GM18909 (cell line): Measurements from ENCODE around the gene CAMSAP2.

Experiments used
- ATAC-seq: cut with Tn5 transposase; IDR thresholded peaks from one replicate; pipeline ENCODE4 v1.9.1; 2021; ENCODE audit warnings: mild to moderate bottlenecking; ENCODE audit not compliant: unreplicated experiment, poor library complexity

The CAMSAP2 gene, protein sequence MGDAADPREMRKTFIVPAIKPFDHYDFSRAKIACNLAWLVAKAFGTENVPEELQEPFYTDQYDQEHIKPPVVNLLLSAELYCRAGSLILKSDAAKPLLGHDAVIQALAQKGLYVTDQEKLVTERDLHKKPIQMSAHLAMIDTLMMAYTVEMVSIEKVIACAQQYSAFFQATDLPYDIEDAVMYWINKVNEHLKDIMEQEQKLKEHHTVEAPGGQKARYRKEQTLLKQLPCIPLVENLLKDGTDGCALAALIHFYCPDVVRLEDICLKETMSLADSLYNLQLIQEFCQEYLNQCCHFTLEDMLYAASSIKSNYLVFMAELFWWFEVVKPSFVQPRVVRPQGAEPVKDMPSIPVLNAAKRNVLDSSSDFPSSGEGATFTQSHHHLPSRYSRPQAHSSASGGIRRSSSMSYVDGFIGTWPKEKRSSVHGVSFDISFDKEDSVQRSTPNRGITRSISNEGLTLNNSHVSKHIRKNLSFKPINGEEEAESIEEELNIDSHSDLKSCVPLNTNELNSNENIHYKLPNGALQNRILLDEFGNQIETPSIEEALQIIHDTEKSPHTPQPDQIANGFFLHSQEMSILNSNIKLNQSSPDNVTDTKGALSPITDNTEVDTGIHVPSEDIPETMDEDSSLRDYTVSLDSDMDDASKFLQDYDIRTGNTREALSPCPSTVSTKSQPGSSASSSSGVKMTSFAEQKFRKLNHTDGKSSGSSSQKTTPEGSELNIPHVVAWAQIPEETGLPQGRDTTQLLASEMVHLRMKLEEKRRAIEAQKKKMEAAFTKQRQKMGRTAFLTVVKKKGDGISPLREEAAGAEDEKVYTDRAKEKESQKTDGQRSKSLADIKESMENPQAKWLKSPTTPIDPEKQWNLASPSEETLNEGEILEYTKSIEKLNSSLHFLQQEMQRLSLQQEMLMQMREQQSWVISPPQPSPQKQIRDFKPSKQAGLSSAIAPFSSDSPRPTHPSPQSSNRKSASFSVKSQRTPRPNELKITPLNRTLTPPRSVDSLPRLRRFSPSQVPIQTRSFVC (N-terminal part only)

GRCh38 chr1:200738327-200738948 lies at the start of gene CAMSAP2:
Gene CAMSAP2 (plus strand): TSS chr1:200738893. CDS start chr1:200739828, 935 bp downstream.
- ATAC-seq = peak; percentile 44

- ATAC-seq = no peak
These were observed 46.4 kb upstream of the CAMSAP2 start for GRCh38 chr1:200692316-200692715.

- no peak for ATAC-seq
These were observed 45.4 kb upstream of the CAMSAP2 start for GRCh38 chr1:200693327-200693726.

GRCh38 chr1:200694738-200695137 lies 44.0 kb upstream of the CAMSAP2 start:
- no peak for ATAC-seq

- no peak for ATAC-seq
These were observed 38.8 kb upstream of the CAMSAP2 start for GRCh38 chr1:200699871-200700270.

GRCh38 chr1:200704986-200705500 lies 33.6 kb upstream of the CAMSAP2 start:
- no peak for ATAC-seq

- ATAC-seq = no peak
These were observed 32.4 kb upstream of the CAMSAP2 start for GRCh38 chr1:200706111-200706814.

GRCh38 chr1:200707116-200707515 lies 31.6 kb upstream of the CAMSAP2 start:
- ATAC-seq = no peak

DNA sequence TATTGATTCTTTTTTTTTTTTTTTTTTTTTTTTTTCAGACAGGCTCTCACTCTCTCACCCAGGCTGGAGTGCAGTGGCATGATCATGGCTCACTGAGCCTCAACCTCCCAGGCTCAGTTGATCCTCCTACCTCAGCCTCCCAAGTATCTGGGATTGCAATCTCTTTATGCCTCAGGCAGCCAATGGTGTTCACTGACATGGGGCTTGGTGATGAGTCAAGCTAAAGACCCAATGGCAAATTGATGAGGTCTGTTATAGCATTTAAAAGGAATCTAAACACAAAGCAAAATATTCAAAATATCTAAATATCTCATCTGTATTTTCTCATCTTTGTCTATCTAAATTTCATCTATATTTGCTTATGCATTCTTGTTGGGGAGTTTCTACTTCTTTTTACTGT lies 30.5 kb upstream of the CAMSAP2 start:
- ATAC-seq = no peak

- no peak for ATAC-seq
These were observed 29.9 kb upstream of the CAMSAP2 start for GRCh38 chr1:200708769-200709168.

GRCh38 chr1:200710166-200710565 lies 28.5 kb upstream of the CAMSAP2 start:
- no peak for ATAC-seq

- ATAC-seq = no peak
These were observed 24.0 kb upstream of the CAMSAP2 start for GRCh38 chr1:200714504-200715187.

- ATAC-seq = no peak
These were observed 18.5 kb upstream of the CAMSAP2 start for GRCh38 chr1:200720199-200720598.

DNA sequence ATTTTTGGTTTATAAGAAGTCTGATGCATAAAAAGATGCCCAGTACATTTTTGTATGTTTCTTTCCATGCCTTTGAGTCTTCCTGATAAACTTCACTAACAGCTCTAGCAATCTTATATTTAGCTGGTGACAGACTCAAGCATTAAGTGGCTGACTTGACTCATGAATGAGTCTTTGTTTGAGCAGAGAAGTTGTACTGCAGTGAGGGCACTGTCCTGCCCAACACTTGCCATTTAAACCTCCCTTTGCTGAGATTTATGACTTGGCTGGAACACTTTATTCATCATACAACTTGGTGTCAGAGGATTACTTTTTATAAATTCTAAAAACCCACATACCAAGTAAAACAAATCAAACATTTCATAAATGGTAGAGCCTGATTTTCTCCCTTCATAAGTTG lies 14.6 kb upstream of the CAMSAP2 start:
- ATAC-seq = no peak

DNA sequence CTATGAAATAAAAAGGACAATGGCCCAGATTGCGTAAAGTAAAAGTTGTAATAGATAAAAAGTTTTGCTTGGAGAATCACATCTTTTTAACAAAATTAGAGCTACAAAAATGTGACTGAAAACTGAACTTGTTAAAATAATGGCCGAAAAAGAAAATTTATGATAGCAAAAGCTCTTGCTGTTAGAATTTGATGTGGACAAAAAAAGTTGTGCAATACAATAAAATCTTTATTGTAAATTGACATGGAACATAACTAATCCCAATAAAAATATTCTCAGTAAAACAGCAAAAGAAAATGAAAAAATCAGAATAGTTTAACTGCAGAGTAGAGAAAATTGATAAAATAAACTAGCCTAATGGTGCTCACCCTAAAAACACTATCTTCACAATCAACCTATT lies 11.4 kb upstream of the CAMSAP2 start:
- no peak for ATAC-seq

GRCh38 chr1:200729863-200730262 lies 8.8 kb upstream of the CAMSAP2 start:
- ATAC-seq = no peak

DNA sequence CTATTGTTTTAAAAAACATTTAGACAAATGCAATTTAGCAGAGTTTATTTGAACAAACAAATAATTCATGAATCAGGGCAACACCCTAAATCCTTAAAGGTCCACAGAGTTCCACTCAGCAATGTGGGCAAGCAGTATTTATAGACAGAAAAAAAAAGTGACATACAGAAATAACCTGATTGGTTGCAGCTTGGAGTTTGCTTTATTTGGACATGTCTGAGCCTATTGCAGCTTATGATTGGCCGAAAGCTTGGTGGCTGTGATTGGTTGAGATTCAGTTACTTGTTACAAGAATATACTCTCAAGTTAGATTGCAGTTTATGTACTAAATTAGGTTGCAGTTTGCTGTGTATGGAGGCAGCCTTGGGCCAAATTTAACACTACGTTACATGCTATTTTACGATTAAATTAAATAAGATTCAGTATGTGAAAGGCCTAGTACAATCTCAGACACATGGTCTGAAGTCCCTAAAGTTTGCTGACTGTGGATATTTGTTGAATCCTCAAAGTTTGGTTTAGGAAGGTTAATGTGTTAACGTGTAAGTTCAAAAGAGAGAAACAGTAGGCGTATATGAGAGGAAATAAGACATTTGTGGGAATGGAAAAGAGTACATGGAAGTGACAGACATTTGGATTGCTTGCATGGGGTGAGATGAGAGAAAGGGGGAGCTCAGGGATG lies 6.9 kb upstream of the CAMSAP2 start:
- no peak for ATAC-seq

GRCh38 chr1:200732438-200732837 lies 6.3 kb upstream of the CAMSAP2 start:
- ATAC-seq = no peak

- ATAC-seq = no peak
These were observed 4.8 kb upstream of the CAMSAP2 start for GRCh38 chr1:200733907-200734306.
